Type B pancreatic cell (in vitro differentiated cells): ENCODE data around the gene SPAG9. TPM values are rescaled to one million over a fixed set of nuclear protein-coding genes. Genes with fewer than 3 reads are reported as not detected.
"Not testable (repeated sequence)": the region's sequence is repeated elsewhere in the genome, so short reads cannot be mapped to it uniquely, and the experiment has no call there.

Experiments used
- DNase-seq: peaks from one replicate; pipeline ENCODE4 v3.0.0; 2021; ENCODE audit warnings: mixed read lengths; ENCODE audit not compliant: unreplicated experiment; ENCODE audit errors: extremely low spot score
- H3K27ac Mint-ChIP-seq: 2 replicates; pipeline ENCODE4 v1.8.0; 2021; ENCODE audit warnings: mild to moderate bottlenecking, mixed read lengths
- H3K27me3 Mint-ChIP-seq: 2 replicates; pipeline ENCODE4 v1.8.0; 2021; ENCODE audit warnings: mixed read lengths
- H3K36me3 Mint-ChIP-seq: 2 replicates; pipeline ENCODE4 v1.8.0; 2021; ENCODE audit warnings: mixed read lengths
- H3K4me1 Mint-ChIP-seq: one replicate; pipeline ENCODE4 v1.8.0; 2021; ENCODE audit warnings: mixed read lengths; ENCODE audit not compliant: unreplicated experiment
- H3K4me3 Mint-ChIP-seq: 2 replicates; pipeline ENCODE4 v1.8.0; 2021; ENCODE audit warnings: mild to moderate bottlenecking, mixed read lengths
- H3K9me3 Mint-ChIP-seq: 2 replicates; pipeline ENCODE4 v1.8.0; 2021; ENCODE audit warnings: mixed read lengths
- total RNA-seq: library from RNA; stranded (reverse); gene quantifications from 2 replicates; pipeline ENCODE4 v1.2.1, GENCODE V29; 2021; ENCODE audit warnings: low replicate concordance
- TF ChIP-seq, protein P1 (sequence below): fragments of 200-600 bp; sonication (generic); conservative IDR thresholded peaks from 2 replicates; pipeline ENCODE4 v1.5.0; 2021; ENCODE audit warnings: antibody characterized with exemption, mild to moderate bottlenecking

SPAG9 gene
- total RNA-seq, 1 donor from 2014 or later = 82.9 TPM

DNA sequence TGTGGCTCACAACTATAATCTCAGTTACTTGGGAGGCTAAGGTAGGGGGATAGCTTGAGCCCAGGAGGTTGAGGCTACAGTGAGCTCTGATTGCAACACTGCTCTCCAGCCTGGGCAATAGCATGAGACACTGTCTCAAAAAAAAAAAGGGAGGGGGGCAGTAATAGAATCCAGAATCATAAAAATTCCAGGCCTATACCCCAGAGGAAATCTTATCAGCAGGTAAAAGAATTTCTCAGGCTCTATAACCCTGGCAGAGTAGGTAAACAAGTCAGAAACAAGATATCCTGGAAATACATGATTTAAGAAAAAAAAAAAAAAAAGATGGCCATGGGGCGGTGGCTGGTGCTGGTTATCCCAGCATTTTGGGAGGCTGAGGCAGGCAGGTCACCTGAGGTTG, 12.9 kb downstream of the SPAG9 start:
- H3K27me3 Mint-ChIP-seq = no peaks in the 10 kb centered on the region

GRCh38 chr17:51103451-51103850, 17.2 kb downstream of the SPAG9 start:
- no peaks in the 10 kb centered on the region for H3K9me3 Mint-ChIP-seq
- no peak overlapping the region for H3K4me3 Mint-ChIP-seq
- H3K36me3 Mint-ChIP-seq = peaks cover 4% of the 10 kb centered on the region
- H3K4me1 Mint-ChIP-seq = peaks cover 16% of the 10 kb centered on the region
- peak overlapping the region; percentile 61 for H3K27ac Mint-ChIP-seq
- no peak for DNase-seq
- TF ChIP-seq, protein P1, sequence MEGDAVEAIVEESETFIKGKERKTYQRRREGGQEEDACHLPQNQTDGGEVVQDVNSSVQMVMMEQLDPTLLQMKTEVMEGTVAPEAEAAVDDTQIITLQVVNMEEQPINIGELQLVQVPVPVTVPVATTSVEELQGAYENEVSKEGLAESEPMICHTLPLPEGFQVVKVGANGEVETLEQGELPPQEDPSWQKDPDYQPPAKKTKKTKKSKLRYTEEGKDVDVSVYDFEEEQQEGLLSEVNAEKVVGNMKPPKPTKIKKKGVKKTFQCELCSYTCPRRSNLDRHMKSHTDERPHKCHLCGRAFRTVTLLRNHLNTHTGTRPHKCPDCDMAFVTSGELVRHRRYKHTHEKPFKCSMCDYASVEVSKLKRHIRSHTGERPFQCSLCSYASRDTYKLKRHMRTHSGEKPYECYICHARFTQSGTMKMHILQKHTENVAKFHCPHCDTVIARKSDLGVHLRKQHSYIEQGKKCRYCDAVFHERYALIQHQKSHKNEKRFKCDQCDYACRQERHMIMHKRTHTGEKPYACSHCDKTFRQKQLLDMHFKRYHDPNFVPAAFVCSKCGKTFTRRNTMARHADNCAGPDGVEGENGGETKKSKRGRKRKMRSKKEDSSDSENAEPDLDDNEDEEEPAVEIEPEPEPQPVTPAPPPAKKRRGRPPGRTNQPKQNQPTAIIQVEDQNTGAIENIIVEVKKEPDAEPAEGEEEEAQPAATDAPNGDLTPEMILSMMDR = no peak
- H3K27me3 Mint-ChIP-seq = no peaks in the 10 kb centered on the region

More for the DNA sequence above, 12.9 kb downstream of the SPAG9 start:
- Mint-ChIP-seq H3K9me3 (no peaks in the 10 kb centered on the region), H3K4me1 (peaks cover 16% of the 10 kb centered on the region), H3K36me3 (peaks cover 4% of the 10 kb centered on the region), H3K27ac (peak overlapping the region; percentile 16), H3K4me3 (no peak overlapping the region)
- TF ChIP-seq, protein P1 = no peak
- no peak for DNase-seq

DNA sequence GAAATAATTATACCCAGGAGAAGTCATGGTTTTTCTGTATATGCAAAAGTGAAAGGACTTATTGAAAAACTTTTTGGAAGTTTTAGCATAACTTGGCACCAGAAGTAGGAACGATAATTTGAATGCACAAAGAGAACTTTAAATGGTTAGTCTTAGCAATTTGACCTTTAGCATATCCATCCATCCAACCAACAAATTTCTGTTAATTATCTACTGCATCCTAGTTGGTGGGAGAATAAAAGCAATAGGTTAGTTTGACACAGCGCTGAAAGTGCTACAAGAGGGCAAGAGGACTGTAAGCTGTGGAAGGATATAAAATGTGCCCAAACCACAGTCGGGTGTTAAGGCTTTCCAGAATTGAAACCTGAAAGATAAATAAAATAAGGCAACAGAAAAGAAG, 17.6 kb downstream of the SPAG9 start:
- Mint-ChIP-seq H3K36me3 (peaks cover 4% of the 10 kb centered on the region), H3K9me3 (no peaks in the 10 kb centered on the region), H3K27ac (peak overlapping the region; percentile 61), H3K27me3 (no peaks in the 10 kb centered on the region), H3K4me1 (peaks cover 16% of the 10 kb centered on the region), H3K4me3 (no peak overlapping the region)
- TF ChIP-seq, protein P1 = no peak
- DNase-seq = no peak

GRCh38 chr17:51097708-51098446, 22.8 kb downstream of the SPAG9 start:
- no peak overlapping the region for H3K4me3 Mint-ChIP-seq
- TF ChIP-seq, protein P1 = no peak
- no peaks in the 10 kb centered on the region for H3K9me3 Mint-ChIP-seq
- no peak for DNase-seq
- peak overlapping the region; percentile 16 for H3K27ac Mint-ChIP-seq
- H3K27me3 Mint-ChIP-seq = no peaks in the 10 kb centered on the region
- H3K36me3 Mint-ChIP-seq = no peaks in the 10 kb centered on the region
- no peaks in the 10 kb centered on the region for H3K4me1 Mint-ChIP-seq

- Mint-ChIP-seq H3K4me1 (peaks cover 5% of the 10 kb centered on the region), H3K27ac (no peak overlapping the region), H3K36me3 (no peaks in the 10 kb centered on the region), H3K27me3 (no peaks in the 10 kb centered on the region), H3K9me3 (no peaks in the 10 kb centered on the region), H3K4me3 (no peak overlapping the region)
- DNase-seq = no peak
- TF ChIP-seq, protein P1 = no peak
Measured at GRCh38 chr17:51091635-51092034, 29.0 kb downstream of the SPAG9 start.

- not testable (repeated sequence) for H3K27ac Mint-ChIP-seq, H3K36me3 Mint-ChIP-seq, H3K27me3 Mint-ChIP-seq, H3K9me3 Mint-ChIP-seq, H3K4me3 Mint-ChIP-seq, H3K4me1 Mint-ChIP-seq
- DNase-seq = peak; percentile 45
Measured at GRCh38 chr17:51088868-51089267, 31.8 kb downstream of the SPAG9 start.
